K562 (cell line): ENCODE results near the gene SMAD3. TPM values are rescaled to one million over a fixed set of nuclear protein-coding genes. Genes with fewer than 3 reads are reported as not detected.

Experiments used
- ADNP ChIP-seq: fragments of 200-800 bp; sonication (Bioruptor generic); IDR thresholded peaks from 2 replicates; pipeline ENCODE4 v1.6.1; 2016; ENCODE audit warnings: missing genetic modification characterization, missing compliant biosample characterization
- BRCA1 ChIP-seq, 2 experiments: fragments of 450-650 bp in 1 of 2; sonication (generic) in 1 of 2; formaldehyde crosslinking in 1 of 2; IDR thresholded peaks; 2 replicates each; pipeline versions ENCODE4 v1.5.0 to v1.6.1; 2017 to 2020; ENCODE audit warnings: mild to moderate bottlenecking in 1 of 2, missing genetic modification reagents in 1 of 2
- C11orf30 ChIP-seq: fragments of 450-650 bp; IDR thresholded peaks from 2 replicates; pipeline ENCODE4 v1.6.1; 2016; ENCODE audit warnings: low read depth, mild to moderate bottlenecking
- CAMTA2 ChIP-seq: fragments of 250-450 bp; sonication (Bioruptor Pico); conservative IDR thresholded peaks from 2 replicates; pipeline ENCODE4 v1.5.1; 2022
- E2F6 ChIP-seq, 2 experiments: IDR thresholded peaks; 2 replicates each; pipeline ENCODE4 v1.6.1; 2011; ENCODE audit warnings: borderline replicate concordance in 1 of 2, control low read depth in 1 of 2, low read depth in 1 of 2, low read length in 1 of 2, mild to moderate bottlenecking in 1 of 2, mixed read lengths in 1 of 2, moderate library complexity in 1 of 2; ENCODE audit not compliant: insufficient read depth in 1 of 2, insufficient read length in 1 of 2, poor library complexity in 1 of 2, severe bottlenecking in 1 of 2; ENCODE audit errors: extremely low read depth in 1 of 2
- EHMT2 ChIP-seq: fragments of 450-650 bp; IDR thresholded peaks from 2 replicates; pipeline ENCODE4 v1.6.1; 2018; ENCODE audit warnings: antibody characterized with exemption
- EP300 ChIP-seq: IDR thresholded peaks from 2 replicates; pipeline ENCODE4 v1.6.1; 2012; ENCODE audit warnings: low read length, improper control_type of control experiment
- ETS1 ChIP-seq: conservative IDR thresholded peaks from 2 replicates; pipeline ENCODE4 v1.6.1; 2011; ENCODE audit warnings: low read depth, mild to moderate bottlenecking, low read length; ENCODE audit not compliant: control insufficient read depth
- ETS2 ChIP-seq: IDR thresholded peaks from 2 replicates; pipeline ENCODE4 v1.6.1; 2016; ENCODE audit warnings: borderline replicate concordance, missing genetic modification characterization, mild to moderate bottlenecking, moderate library complexity, missing compliant biosample characterization; ENCODE audit not compliant: poor library complexity, severe bottlenecking
- FOXK1 ChIP-seq: sonication (generic); formaldehyde crosslinking; IDR thresholded peaks from 2 replicates; pipeline ENCODE4 v1.8.0; 2022; ENCODE audit warnings: missing genetic modification reagents, mild to moderate bottlenecking, borderline replicate concordance
- GATAD2A ChIP-seq: fragments of 450-650 bp; IDR thresholded peaks from 2 replicates; pipeline ENCODE4 v1.6.1; 2017
- HDAC3 ChIP-seq: fragments of 450-650 bp; IDR thresholded peaks from 2 replicates; pipeline ENCODE4 v1.6.1; 2018; ENCODE audit warnings: borderline replicate concordance, mild to moderate bottlenecking, moderate library complexity; ENCODE audit not compliant: partially characterized antibody
- NFYB ChIP-seq: IDR thresholded peaks from 2 replicates; pipeline ENCODE4 v1.6.1; 2011; ENCODE audit warnings: mild to moderate bottlenecking, moderate library complexity; ENCODE audit not compliant: insufficient read length; ENCODE audit errors: extremely low read depth
- POU5F1 ChIP-seq: fragments of 150-350 bp; IDR thresholded peaks from 2 replicates; pipeline ENCODE4 v1.6.1; 2014; ENCODE audit warnings: borderline replicate concordance, low read length, low read depth, mild to moderate bottlenecking; ENCODE audit not compliant: partially characterized antibody
- RAD21 ChIP-seq, 2 experiments: fragments of 250-450 bp in 1 of 2; fragments of 450-650 bp in 1 of 2; sonication (Bioruptor Pico) in 1 of 2; formaldehyde crosslinking in 1 of 2; IDR thresholded peaks in 1 of 2; conservative IDR thresholded peaks in 1 of 2; 2 replicates each; pipeline versions ENCODE4 v1.4.0 to v1.8.0; 2020 to 2022; ENCODE audit warnings: mild to moderate bottlenecking in 2 of 2, moderate library complexity in 1 of 2
- RBM14 ChIP-seq: fragments of 200-400 bp; formaldehyde crosslinking; IDR thresholded peaks from 2 replicates; pipeline ENCODE4 v1.6.1; 2018; ENCODE audit warnings: low read depth, mild to moderate bottlenecking, low read length, moderate library complexity, borderline replicate concordance; ENCODE audit not compliant: insufficient read depth
- STAG1 ChIP-seq: sonication (generic); formaldehyde crosslinking; IDR thresholded peaks from 2 replicates; pipeline ENCODE4 v1.5.0; 2020; ENCODE audit warnings: missing genetic modification reagents, borderline replicate concordance
- TBP ChIP-seq: optimal IDR thresholded peaks from 2 replicates; pipeline ENCODE3; 2011; ENCODE audit warnings: low read depth, low read length, improper control_type of control experiment
- TFE3 ChIP-seq: fragments of 450-650 bp; formaldehyde crosslinking; IDR thresholded peaks from 2 replicates; pipeline ENCODE4 v1.4.0; 2020; ENCODE audit warnings: mild to moderate bottlenecking, mixed read lengths
- ZNF217 ChIP-seq: sonication (generic); formaldehyde crosslinking; IDR thresholded peaks from 2 replicates; pipeline ENCODE4 v1.8.0; 2022; ENCODE audit warnings: mild to moderate bottlenecking, missing genetic modification reagents
- ZNF398 ChIP-seq: fragments of 250-450 bp; sonication (Bioruptor Pico); IDR thresholded peaks from 2 replicates; pipeline ENCODE4 v1.8.0; 2021; ENCODE audit warnings: moderate library complexity, mild to moderate bottlenecking, inconsistent platforms
- ZNF431 ChIP-seq: sonication (generic); formaldehyde crosslinking; IDR thresholded peaks from 2 replicates; pipeline ENCODE4 v1.8.0; 2022; ENCODE audit warnings: mild to moderate bottlenecking, missing genetic modification reagents
- polyA plus RNA-seq, 8 experiments: library from polyadenylated mRNA; depleted of rRNA in 4 of 8; stranded (reverse) in 5 of 8; unstranded in 3 of 8; fragments of >200 nt; fragmentation: Nextera tagmentation in 2 of 8; fragmentation: Illumina TruSeq in 1 of 8; extraction: Ambion mirVana in 2 of 8; extraction: Trizol in 1 of 8; gene quantifications; 2 replicates each; pipeline versions ENCODE4 v1.2.1 to v1.2.3, GENCODE V29; 2011 to 2014; ENCODE audit warnings: inconsistent platforms in 1 of 8, missing spikeins in 1 of 8
- total RNA-seq, 7 experiments: library from RNA; depleted of rRNA in 6 of 7; stranded (reverse); fragments of >200 nt in 6 of 7; fragmentation: Illumina TruSeq in 2 of 7; extraction: Trizol in 2 of 7; gene quantifications; 2 replicates each; pipeline versions ENCODE4 v1.2.1 to v1.2.3, GENCODE V29; 2011 to 2021; ENCODE audit warnings: low replicate concordance in 1 of 7

SMAD3 gene
- total and polyA plus RNA-seq, 9 of the 15 experiments (the other 6 are each of a cell fraction or from before 2014, with no cell fraction given), result 4.3 to 39.2 (median 11.1) TPM

GRCh38 chr15:67080900-67081431 is 15.6 kb downstream of the SMAD3 start (continued):
- no peak for TF ChIP-seq ADNP (tag)
- no peak for TF ChIP-seq ZNF217 (CRISPR knock-in tag)
- TF ChIP-seq RAD21 (CRISPR knock-in tag; conservative IDR thresholded peaks at IDR 0.05 in 1 of 2, IDR thresholded peaks at IDR 0.05 in 1 of 2), result peak; percentile 64 to 76
- TF ChIP-seq BRCA1 (IDR thresholded peaks at IDR 0.05), result no peak
- no peak for TF ChIP-seq BRCA1 (CRISPR knock-in tag; IDR thresholded peaks at IDR 0.05)
- TF ChIP-seq TBP, result no peak
- TF ChIP-seq HDAC3, result no peak
- no peak for TF ChIP-seq GATAD2A
- TF ChIP-seq STAG1 (CRISPR knock-in tag), result no peak
- no peak for TF ChIP-seq CAMTA2 (CRISPR knock-in tag)
- no peak for TF ChIP-seq ETS1
- no peak for TF ChIP-seq ZNF398 (CRISPR knock-in tag)
- no peak for TF ChIP-seq RBM14
- TF ChIP-seq NFYB, result no peak
- no peak for TF ChIP-seq ZNF431 (CRISPR knock-in tag)
- no peak for TF ChIP-seq FOXK1 (CRISPR knock-in tag)
- TF ChIP-seq EHMT2, result no peak
- peak; percentile 41; the same call in 1 of the 2 replicates for TF ChIP-seq C11orf30
- TF ChIP-seq POU5F1, result no peak
- no peak for TF ChIP-seq TFE3 (CRISPR knock-in tag)
- TF ChIP-seq E2F6 (IDR thresholded peaks at IDR 0.05; ENCODE audit: borderline replicate concordance in 1 of 2, extremely low read depth in 1 of 2, insufficient read depth in 1 of 2, insufficient read length in 1 of 2, low read depth in 1 of 2, low read length in 1 of 2, poor library complexity in 1 of 2, severe bottlenecking in 1 of 2), result no peak
- peak; percentile 75 for TF ChIP-seq EP300
- no peak for TF ChIP-seq ETS2
